HG02840 (cell line): Measurements from ENCODE around the gene SRSF10.
"Not testable (repeated sequence)": the region's sequence is repeated elsewhere in the genome, so short reads cannot be mapped to it uniquely, and the experiment has no call there.

Experiments
- ATAC-seq: cut with Tn5 transposase; IDR thresholded peaks from one replicate; pipeline ENCODE4 v1.9.1; 2021; ENCODE audit warnings: mild to moderate bottlenecking, moderate library complexity, moderate number of reproducible peaks; ENCODE audit not compliant: unreplicated experiment, low FRiP score

The SRSF10 gene

GRCh38 chr1:23999156-23999671 is 19.1 kb upstream of the SRSF10 start:
- no peak for ATAC-seq

GRCh38 chr1:23997812-23998211 is 17.7 kb upstream of the SRSF10 start:
- no peak for ATAC-seq

GRCh38 chr1:23996700-23997229 is 16.6 kb upstream of the SRSF10 start:
- ATAC-seq: no peak

- ATAC-seq: no peak
Measured at GRCh38 chr1:23995431-23995837, 15.3 kb upstream of the SRSF10 start.

GRCh38 chr1:23992011-23992410 is 11.9 kb upstream of the SRSF10 start:
- ATAC-seq: not testable (repeated sequence)

GRCh38 chr1:23989263-23989662 is 9.1 kb upstream of the SRSF10 start:
- no peak for ATAC-seq

- not testable (repeated sequence) for ATAC-seq
Measured at GRCh38 chr1:23987038-23987437, 6.9 kb upstream of the SRSF10 start.

- ATAC-seq: no peak
Measured at GRCh38 chr1:23984417-23985186, 4.5 kb upstream of the SRSF10 start.

- peak; percentile 20 for ATAC-seq
Measured at GRCh38 chr1:23980728-23981070, 572 bp upstream of the SRSF10 start.

- no peak for ATAC-seq
Measured at GRCh38 chr1:23979387-23979880, 693 bp downstream of the SRSF10 start.

- no peak for ATAC-seq
Measured at GRCh38 chr1:23978805-23979204, 1.3 kb downstream of the SRSF10 start.

GRCh38 chr1:23977854-23978191 is 2.3 kb downstream of the SRSF10 start:
- no peak for ATAC-seq

- no peak for ATAC-seq
Measured at GRCh38 chr1:23977187-23977853, 2.8 kb downstream of the SRSF10 start.

- no peak for ATAC-seq
Measured at GRCh38 chr1:23967871-23968270, 12.3 kb downstream of the SRSF10 start.

- ATAC-seq: no peak
Measured at GRCh38 chr1:23966973-23967493, 13.1 kb downstream of the SRSF10 start.

GRCh38 chr1:23964790-23965740 is 15.1 kb downstream of the SRSF10 start:
- ATAC-seq: no peak

GRCh38 chr1:23964235-23964668 is 15.9 kb downstream of the SRSF10 start:
- no peak for ATAC-seq

GRCh38 chr1:23963617-23964234 is 16.4 kb downstream of the SRSF10 start:
- no peak for ATAC-seq

- ATAC-seq: no peak
Measured at GRCh38 chr1:23960291-23961020, 19.7 kb downstream of the SRSF10 start.
